ENCODE data around the gene MMP10. TPM values are rescaled to one million over a fixed set of nuclear protein-coding genes. Genes with fewer than 3 reads are reported as not detected.
A peak's percentile ranks its signal among the peaks of the same experiment; 100 is the strongest.

MMP10 gene
- total and polyA plus RNA-seq, 7 donors = 0.25 to 0.46 TPM; not detected in 5

- H3K4me3 ChIP-seq = no peak overlapping the region
- TF ChIP-seq POLR2A (IDR thresholded peaks at IDR 0.05) = no peak
- TF ChIP-seq POLR2AphosphoS5 (IDR thresholded peaks at IDR 0.05) = no peak
- TF ChIP-seq, protein P1, sequence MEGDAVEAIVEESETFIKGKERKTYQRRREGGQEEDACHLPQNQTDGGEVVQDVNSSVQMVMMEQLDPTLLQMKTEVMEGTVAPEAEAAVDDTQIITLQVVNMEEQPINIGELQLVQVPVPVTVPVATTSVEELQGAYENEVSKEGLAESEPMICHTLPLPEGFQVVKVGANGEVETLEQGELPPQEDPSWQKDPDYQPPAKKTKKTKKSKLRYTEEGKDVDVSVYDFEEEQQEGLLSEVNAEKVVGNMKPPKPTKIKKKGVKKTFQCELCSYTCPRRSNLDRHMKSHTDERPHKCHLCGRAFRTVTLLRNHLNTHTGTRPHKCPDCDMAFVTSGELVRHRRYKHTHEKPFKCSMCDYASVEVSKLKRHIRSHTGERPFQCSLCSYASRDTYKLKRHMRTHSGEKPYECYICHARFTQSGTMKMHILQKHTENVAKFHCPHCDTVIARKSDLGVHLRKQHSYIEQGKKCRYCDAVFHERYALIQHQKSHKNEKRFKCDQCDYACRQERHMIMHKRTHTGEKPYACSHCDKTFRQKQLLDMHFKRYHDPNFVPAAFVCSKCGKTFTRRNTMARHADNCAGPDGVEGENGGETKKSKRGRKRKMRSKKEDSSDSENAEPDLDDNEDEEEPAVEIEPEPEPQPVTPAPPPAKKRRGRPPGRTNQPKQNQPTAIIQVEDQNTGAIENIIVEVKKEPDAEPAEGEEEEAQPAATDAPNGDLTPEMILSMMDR (IDR thresholded peaks at IDR 0.05) = no peak
- no peak for TF ChIP-seq EP300 (IDR thresholded peaks at IDR 0.05)
- 65 to 89% methylated on average over 19 of the region's 19 CpGs for WGBS, 2 donors
- no peak overlapping the region for H3K27ac ChIP-seq
- intact Hi-C loops (cut with DNase I) = no loop called here
- H3K9me3 ChIP-seq = no peaks in the 10 kb centered on the region
- DNase-seq = no peak
- H3K27me3 ChIP-seq = no peaks in the 10 kb centered on the region
- no peaks in the 10 kb centered on the region for H3K4me1 ChIP-seq
- H3K36me3 ChIP-seq = no peaks in the 10 kb centered on the region
Observed at GRCh38 chr11:102807921-102808320, 27.5 kb upstream of the MMP10 start.

GRCh38 chr11:102806296-102806695 is 25.9 kb upstream of the MMP10 start:
- intact Hi-C loops (cut with DNase I) = no loop called here
- Histone ChIP-seq H3K4me3 (no peak overlapping the region), H3K36me3 (no peaks in the 10 kb centered on the region), H3K27ac (no peak overlapping the region), H3K4me1 (no peaks in the 10 kb centered on the region), H3K27me3 (no peaks in the 10 kb centered on the region), H3K9me3 (no peaks in the 10 kb centered on the region)
- WGBS, 2 donors = 83% methylated on average over 3 of the region's 3 CpGs
- no peak for DNase-seq
- TF ChIP-seq EP300 (IDR thresholded peaks at IDR 0.05) = no peak
- no peak for TF ChIP-seq POLR2A (IDR thresholded peaks at IDR 0.05)
- TF ChIP-seq, protein P1 (IDR thresholded peaks at IDR 0.05) = no peak
- no peak for TF ChIP-seq POLR2AphosphoS5 (IDR thresholded peaks at IDR 0.05)

- no peaks in the 10 kb centered on the region for H3K4me1 ChIP-seq
- H3K9me3 ChIP-seq = no peaks in the 10 kb centered on the region
- no peak overlapping the region for H3K4me3 ChIP-seq
- no peaks in the 10 kb centered on the region for H3K27me3 ChIP-seq
- 44 to 65% methylated on average over 2 of the region's 2 CpGs for WGBS, 2 donors
- no peak overlapping the region for H3K27ac ChIP-seq
- intact Hi-C loops (cut with DNase I) = no loop called here
- DNase-seq = no peak
- TF ChIP-seq, protein P1 (IDR thresholded peaks at IDR 0.05) = no peak
- TF ChIP-seq POLR2A (IDR thresholded peaks at IDR 0.05) (no peak), POLR2AphosphoS5 (IDR thresholded peaks at IDR 0.05) (no peak)
- no peaks in the 10 kb centered on the region for H3K36me3 ChIP-seq
Observed at GRCh38 chr11:102802341-102802740, 21.9 kb upstream of the MMP10 start.

- peak; percentile 70 for DNase-seq
- Histone ChIP-seq H3K9me3 (no peaks in the 10 kb centered on the region), H3K4me3 (no peak overlapping the region), H3K36me3 (no peaks in the 10 kb centered on the region), H3K27ac (peak overlapping the region in 2 of 4 donors; percentile 13 to 40), H3K4me1 (no peaks in the 10 kb centered on the region), H3K27me3 (no peaks in the 10 kb centered on the region)
- TF ChIP-seq, protein P1 (IDR thresholded peaks at IDR 0.05) = no peak
- TF ChIP-seq POLR2AphosphoS5 (IDR thresholded peaks at IDR 0.05) (no peak), POLR2A (IDR thresholded peaks at IDR 0.05) (no peak), EP300 (IDR thresholded peaks at IDR 0.05) (no peak)
- WGBS, 2 donors = 75 to 89% methylated on average over 4 of the region's 4 CpGs
- intact Hi-C loops (cut with DNase I) = no loop called here
Observed at GRCh38 chr11:102800767-102801166, 20.3 kb upstream of the MMP10 start.

GRCh38 chr11:102799681-102800340 is 19.4 kb upstream of the MMP10 start:
- Histone ChIP-seq H3K27ac (peak overlapping the region in 2 of 4 donors; percentile 38 to 40), H3K4me1 (no peaks in the 10 kb centered on the region), H3K9me3 (no peaks in the 10 kb centered on the region), H3K36me3 (no peaks in the 10 kb centered on the region), H3K27me3 (no peaks in the 10 kb centered on the region), H3K4me3 (no peak overlapping the region)
- 78 to 80% methylated on average over 6 of the region's 6 CpGs for WGBS, 2 donors
- DNase-seq = no peak
- intact Hi-C loops (cut with DNase I) = no loop called here
- TF ChIP-seq POLR2A (IDR thresholded peaks at IDR 0.05) (no peak), EP300 (IDR thresholded peaks at IDR 0.05) (no peak), POLR2AphosphoS5 (IDR thresholded peaks at IDR 0.05) (no peak)
- TF ChIP-seq, protein P1 (IDR thresholded peaks at IDR 0.05) = no peak
